ENCODE results near the gene CARTPT.

The CARTPT gene

GRCh38 chr5:71737931-71738539, 19.0 kb downstream of the CARTPT start:
- no peak for DNase-seq (ENCODE audit: low spot score)

GRCh38 chr5:71738662-71739361, 19.7 kb downstream of the CARTPT start:
- DNase-seq (ENCODE audit: low spot score), result no peak

GRCh38 chr5:71740015-71740753, 21.1 kb downstream of the CARTPT start:
- DNase-seq (ENCODE audit: low spot score), result no peak

GRCh38 chr5:71743155-71743554, 24.1 kb downstream of the CARTPT start:
- no peak for DNase-seq (ENCODE audit: low spot score)

- DNase-seq (ENCODE audit: low spot score), result no peak
Measured at GRCh38 chr5:71744009-71744790, 25.1 kb downstream of the CARTPT start.

- no peak for DNase-seq (ENCODE audit: low spot score)
Measured at GRCh38 chr5:71747182-71747581, 28.1 kb downstream of the CARTPT start.

GRCh38 chr5:71748360-71748759, 29.3 kb downstream of the CARTPT start:
- no peak for DNase-seq (ENCODE audit: low spot score)

GRCh38 chr5:71751422-71751821, 32.3 kb downstream of the CARTPT start:
- no peak for DNase-seq (ENCODE audit: low spot score)

GRCh38 chr5:71752441-71753190, 33.5 kb downstream of the CARTPT start:
- no peak for DNase-seq (ENCODE audit: low spot score)

GRCh38 chr5:71757590-71758543, 38.8 kb downstream of the CARTPT start:
- no peak for DNase-seq (ENCODE audit: low spot score)

GRCh38 chr5:71762826-71763225, 43.8 kb downstream of the CARTPT start:
- DNase-seq (ENCODE audit: low spot score), result no peak

- no peak for DNase-seq (ENCODE audit: low spot score)
Measured at GRCh38 chr5:71767661-71768060, 48.6 kb downstream of the CARTPT start.

GRCh38 chr5:71769287-71769686, 50.2 kb downstream of the CARTPT start:
- DNase-seq (ENCODE audit: low spot score), result no peak

GRCh38 chr5:71770381-71770780, 51.3 kb downstream of the CARTPT start:
- no peak for DNase-seq (ENCODE audit: low spot score)
